Thyroid gland (tissue), 4 donors: Measurements from ENCODE around the gene SLC25A22. TPM values are rescaled to one million over a fixed set of nuclear protein-coding genes. Genes with fewer than 3 reads are reported as not detected.
A peak's percentile ranks its signal among the peaks of the same experiment; 100 is the strongest.

Experiments
- DNase-seq, 2 donors: peaks; one replicate each; pipeline ENCODE4 v3.0.0-alpha.2; 2019
- H3K27ac ChIP-seq, 3 donors: fragments of 200-600 bp; sonication (generic); 1 replicate in 2 of 3; 2 replicates in 1 of 3; pipeline ENCODE4 v1.5.1; 2016 to 2019; ENCODE audit warnings: mild to moderate bottlenecking in 1 of 3, moderate library complexity in 1 of 3
- H3K27me3 ChIP-seq: fragments of 200-600 bp; sonication (generic); one replicate; pipeline ENCODE4 v1.5.1; 2019
- H3K36me3 ChIP-seq, 2 donors: fragments of 200-600 bp; sonication (generic); one replicate each; pipeline ENCODE4 v1.5.1; 2016 to 2019
- H3K4me1 ChIP-seq, 2 donors: fragments of 200-600 bp; sonication (generic); one replicate each; pipeline ENCODE4 v1.5.1; 2017 to 2019
- H3K4me3 ChIP-seq, 3 donors: fragments of 200-600 bp; sonication (generic); replicated peaks in 1 of 3; 1 replicate in 2 of 3; 2 replicates in 1 of 3; pipeline ENCODE4 v1.5.1; 2016; ENCODE audit warnings: mild to moderate bottlenecking in 1 of 3
- H3K9me3 ChIP-seq: fragments of 200-600 bp; sonication (generic); one replicate; pipeline ENCODE4 v1.5.1; 2017
- POLR2A ChIP-seq, 2 donors: fragments of 450-650 bp; IDR thresholded peaks; one replicate each; pipeline ENCODE4 v1.6.1; 2017; ENCODE audit warnings: antibody characterized with exemption in 2 of 2, mild to moderate bottlenecking in 2 of 2, moderate library complexity in 1 of 2
- WGBS, 2 donors: methylation state at CpG; one replicate each; pipeline ENCODE4 v1.1.5; 2017; 5-methylcytosine and 5-hydroxymethylcytosine counted together
- intact Hi-C: fragments of 100-400 bp; cut with DNase I; formaldehyde crosslinking; loops from one replicate; pipeline ENCODE4 v1.15.1; 2023
- total RNA-seq, 4 donors: library from RNA; depleted of rRNA; stranded (reverse); fragments of >200 nt; gene quantifications; one replicate each; pipeline ENCODE4 v1.2.3, GENCODE V29; 2016
- TF ChIP-seq, protein P1 (sequence below), 6 experiments: fragments of 200-600 bp in 3 of 6; fragments of 450-650 bp in 3 of 6; sonication (generic) in 3 of 6; IDR thresholded peaks; one replicate each; pipeline ENCODE4 v1.5.1; 2016 to 2019; ENCODE audit warnings: antibody characterized with exemption in 6 of 6, mild to moderate bottlenecking in 2 of 6, inconsistent platforms in 1 of 6, moderate library complexity in 1 of 6

Gene SLC25A22
- total RNA-seq, 4 donors from 2014 or later = 5.1 to 13.1 (median 7.8) TPM

DNA sequence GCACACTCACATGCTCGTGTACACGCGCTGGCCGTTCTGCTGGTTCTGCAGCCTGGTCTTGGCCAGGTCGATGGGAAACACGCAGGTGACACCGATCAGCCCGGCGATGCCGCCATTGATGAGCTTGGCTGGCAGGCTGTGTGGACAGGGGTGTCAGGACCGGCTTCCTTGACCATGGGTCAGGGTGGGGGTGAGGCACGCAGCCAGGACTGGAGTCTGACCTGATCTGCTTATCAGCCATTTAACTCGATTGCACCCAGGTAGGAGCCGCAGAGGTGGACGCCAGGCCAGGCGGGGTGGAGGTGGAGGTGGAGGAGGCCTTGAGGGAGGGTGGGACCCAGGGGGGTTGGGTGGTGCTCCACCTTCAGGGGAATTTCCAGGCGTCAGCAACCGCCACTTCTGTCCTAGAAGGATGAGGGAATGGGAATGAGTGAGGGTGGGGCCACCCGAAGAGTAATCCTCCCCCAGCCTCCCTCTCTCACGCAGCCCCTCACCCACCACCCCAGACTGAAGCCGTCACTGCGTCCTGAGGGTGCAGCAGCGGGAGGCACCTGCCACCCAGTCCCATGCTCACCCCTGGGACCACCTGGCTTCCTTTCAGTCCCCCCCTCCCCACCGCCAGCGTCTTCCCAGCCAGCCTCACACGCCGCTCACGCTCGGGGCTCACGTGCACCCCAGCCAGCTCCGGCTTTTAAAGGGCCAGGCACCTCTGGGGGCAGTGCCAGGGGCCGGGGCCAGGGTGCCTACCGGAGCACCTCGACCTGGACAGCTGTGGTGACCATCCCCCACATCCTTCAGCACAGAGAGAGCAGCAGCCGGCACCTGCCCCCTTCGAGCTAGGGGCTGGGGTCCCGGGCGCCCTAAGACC is 3.1 kb downstream of the SLC25A22 start:
- peak; percentile 45 to 47 for DNase-seq
- TF ChIP-seq POLR2A (IDR thresholded peaks at IDR 0.05) = no peak
- TF ChIP-seq, protein P1, sequence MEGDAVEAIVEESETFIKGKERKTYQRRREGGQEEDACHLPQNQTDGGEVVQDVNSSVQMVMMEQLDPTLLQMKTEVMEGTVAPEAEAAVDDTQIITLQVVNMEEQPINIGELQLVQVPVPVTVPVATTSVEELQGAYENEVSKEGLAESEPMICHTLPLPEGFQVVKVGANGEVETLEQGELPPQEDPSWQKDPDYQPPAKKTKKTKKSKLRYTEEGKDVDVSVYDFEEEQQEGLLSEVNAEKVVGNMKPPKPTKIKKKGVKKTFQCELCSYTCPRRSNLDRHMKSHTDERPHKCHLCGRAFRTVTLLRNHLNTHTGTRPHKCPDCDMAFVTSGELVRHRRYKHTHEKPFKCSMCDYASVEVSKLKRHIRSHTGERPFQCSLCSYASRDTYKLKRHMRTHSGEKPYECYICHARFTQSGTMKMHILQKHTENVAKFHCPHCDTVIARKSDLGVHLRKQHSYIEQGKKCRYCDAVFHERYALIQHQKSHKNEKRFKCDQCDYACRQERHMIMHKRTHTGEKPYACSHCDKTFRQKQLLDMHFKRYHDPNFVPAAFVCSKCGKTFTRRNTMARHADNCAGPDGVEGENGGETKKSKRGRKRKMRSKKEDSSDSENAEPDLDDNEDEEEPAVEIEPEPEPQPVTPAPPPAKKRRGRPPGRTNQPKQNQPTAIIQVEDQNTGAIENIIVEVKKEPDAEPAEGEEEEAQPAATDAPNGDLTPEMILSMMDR (IDR thresholded peaks at IDR 0.05) = no peak
- Histone ChIP-seq H3K4me1 (peaks cover 30 to 31% of the 10 kb centered on the region in 2 donors), H3K4me3 (peak overlapping the region in 1 of 3 donors; percentile 71), H3K27me3 (no peaks in the 10 kb centered on the region), H3K36me3 (no peaks in the 10 kb centered on the region), H3K27ac (peak overlapping the region in 1 of 3 donors; percentile 16), H3K9me3 (no peaks in the 10 kb centered on the region)
- 56 to 63% methylated on average over 23 to 28 of the region's 38 CpGs for WGBS, 2 donors
- intact Hi-C loops = no loop called here

DNA sequence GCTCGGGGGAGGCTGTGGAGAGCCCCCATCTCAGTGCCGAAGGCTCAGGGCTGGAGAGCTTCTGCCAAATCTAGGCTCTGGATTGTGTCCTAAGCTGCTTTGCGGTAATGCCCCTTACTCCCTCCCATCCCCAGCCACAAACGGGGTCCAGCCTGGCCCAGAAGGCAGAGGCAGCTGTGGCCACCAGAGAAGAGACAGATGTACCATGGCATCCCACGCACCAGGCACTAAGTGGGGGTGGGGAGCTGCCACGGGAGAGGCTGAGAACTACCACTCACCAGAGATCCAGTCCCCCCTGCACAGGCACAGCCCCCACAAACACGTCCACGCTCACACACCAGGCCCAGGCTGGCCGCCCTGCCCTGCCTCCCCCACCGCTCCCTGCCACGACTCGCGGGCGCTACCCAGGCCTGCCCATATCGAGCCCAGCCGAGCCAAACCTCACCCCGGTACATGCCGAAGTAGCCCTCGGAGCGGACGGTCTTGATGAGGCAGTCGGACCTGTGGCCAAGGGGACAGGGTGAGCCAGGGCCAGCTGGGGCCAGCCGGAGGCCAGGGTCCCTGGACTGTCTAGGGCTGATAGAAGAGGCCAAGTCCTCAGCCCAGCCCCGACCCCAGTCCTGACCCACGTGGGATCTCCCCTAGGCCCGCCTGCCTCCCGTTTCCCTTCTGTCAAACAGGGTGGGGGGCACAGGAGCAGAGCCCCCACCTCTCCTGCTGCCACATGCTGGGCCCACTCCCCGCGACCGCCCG is 3.9 kb downstream of the SLC25A22 start:
- no peak overlapping the region for H3K4me3 ChIP-seq
- H3K27ac ChIP-seq = no peak overlapping the region
- 94 to 98% methylated on average over 7 to 26 of the region's 31 CpGs for WGBS, 2 donors

DNA sequence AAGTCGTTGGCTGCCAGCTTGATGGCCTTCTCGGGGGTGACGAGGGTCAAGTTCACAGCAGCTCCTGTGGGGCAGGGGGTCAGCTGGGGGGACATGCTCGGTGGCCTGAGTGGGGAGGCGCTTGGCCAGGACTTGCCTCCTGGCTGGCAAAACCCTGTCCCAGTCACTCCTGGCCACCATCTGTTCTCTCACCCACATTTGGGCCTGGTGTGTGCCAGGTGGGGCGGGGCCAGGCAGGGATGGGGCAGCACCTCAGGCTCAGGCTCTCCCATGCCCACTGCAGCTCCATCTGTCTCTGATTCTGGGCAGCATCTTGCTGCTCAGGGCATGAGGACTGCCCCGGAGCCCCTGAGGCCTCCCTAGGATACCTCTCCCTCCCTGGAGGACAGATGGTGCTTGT is 4.5 kb downstream of the SLC25A22 start:
- no peaks in the 10 kb centered on the region for H3K9me3 ChIP-seq
- peaks cover 29 to 34% of the 10 kb centered on the region in 2 donors for H3K4me1 ChIP-seq
- no peak overlapping the region for H3K27ac ChIP-seq
- 91 to 96% methylated on average over 3 to 4 of the region's 7 CpGs for WGBS, 2 donors
- no peaks in the 10 kb centered on the region for H3K36me3 ChIP-seq
- H3K27me3 ChIP-seq = no peaks in the 10 kb centered on the region
- DNase-seq = no peak
- no peak overlapping the region for H3K4me3 ChIP-seq
- intact Hi-C loops = no loop called here
- no peak for TF ChIP-seq POLR2A (IDR thresholded peaks at IDR 0.05)
- TF ChIP-seq, protein P1 (IDR thresholded peaks at IDR 0.05) = no peak

More for the DNA sequence above, 3.9 kb downstream of the SLC25A22 start:
- peaks cover 31 to 36% of the 10 kb centered on the region in 2 donors for H3K4me1 ChIP-seq
- H3K27me3 ChIP-seq = no peaks in the 10 kb centered on the region
- intact Hi-C loops = no loop called here
- DNase-seq = no peak
- TF ChIP-seq, protein P1 (IDR thresholded peaks at IDR 0.05) = no peak
- TF ChIP-seq POLR2A (IDR thresholded peaks at IDR 0.05) = no peak
- no peaks in the 10 kb centered on the region for H3K36me3 ChIP-seq
- no peaks in the 10 kb centered on the region for H3K9me3 ChIP-seq

DNA sequence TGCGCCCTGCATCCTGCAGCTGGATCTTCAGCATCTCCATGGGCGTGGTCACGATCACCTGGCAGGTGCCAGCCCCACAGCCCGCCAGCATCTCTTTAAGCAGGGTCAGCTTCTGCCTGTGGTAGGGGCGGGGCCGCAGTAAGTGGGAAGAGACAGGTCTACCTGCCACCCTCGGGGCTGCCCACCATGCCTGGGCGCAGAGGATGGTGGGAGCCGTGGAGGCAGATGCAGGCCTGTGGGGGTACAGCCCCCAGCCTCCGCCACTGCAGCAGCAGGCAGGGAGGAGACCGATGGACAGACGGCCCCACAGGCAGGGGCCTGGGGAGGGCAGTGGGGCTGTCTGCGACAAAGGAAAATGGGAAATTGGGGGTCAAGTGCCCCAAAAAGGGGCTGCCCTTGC is 5.2 kb downstream of the SLC25A22 start:
- H3K9me3 ChIP-seq = no peaks in the 10 kb centered on the region
- H3K27me3 ChIP-seq = no peaks in the 10 kb centered on the region
- H3K27ac ChIP-seq = no peak overlapping the region
- intact Hi-C loops = no loop called here
- no peak for DNase-seq
- H3K4me1 ChIP-seq = peaks cover 25 to 30% of the 10 kb centered on the region in 2 donors
- 91 to 93% methylated on average over 8 to 13 of the region's 13 CpGs for WGBS, 2 donors
- H3K36me3 ChIP-seq = no peaks in the 10 kb centered on the region
- no peak for TF ChIP-seq POLR2A (IDR thresholded peaks at IDR 0.05)
- TF ChIP-seq, protein P1 (IDR thresholded peaks at IDR 0.05) = no peak
- no peak overlapping the region for H3K4me3 ChIP-seq

DNA sequence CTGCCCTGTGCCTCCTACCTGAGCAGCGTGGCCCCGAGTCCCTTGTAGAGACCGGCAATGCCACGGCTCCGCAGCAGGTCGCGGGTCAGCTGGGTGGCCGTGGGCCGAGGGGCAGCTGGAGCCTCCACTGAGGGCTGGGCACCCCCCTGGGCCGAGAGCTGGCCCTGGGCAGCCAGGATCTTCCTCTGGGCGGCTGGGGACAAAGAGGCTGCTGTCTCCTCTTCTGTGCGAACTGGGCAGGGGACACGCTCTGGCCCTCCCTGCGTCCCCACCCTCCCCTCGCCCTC is 5.6 kb downstream of the SLC25A22 start:
- intact Hi-C loops = no loop called here
- Histone ChIP-seq H3K27ac (no peak overlapping the region), H3K4me3 (no peak overlapping the region), H3K36me3 (no peaks in the 10 kb centered on the region), H3K27me3 (no peaks in the 10 kb centered on the region), H3K4me1 (peaks cover 25 to 30% of the 10 kb centered on the region in 2 donors), H3K9me3 (no peaks in the 10 kb centered on the region)
- no peak for DNase-seq
- 87 to 97% methylated on average over 4 to 5 of the region's 15 CpGs for WGBS, 2 donors
- no peak for TF ChIP-seq POLR2A (IDR thresholded peaks at IDR 0.05)
- TF ChIP-seq, protein P1 (IDR thresholded peaks at IDR 0.05) = no peak
